Measurements from ENCODE around the gene TDRD9.
"Not testable (repeated sequence)": the region's sequence is repeated elsewhere in the genome, so short reads cannot be mapped to it uniquely, and the experiment has no call there.

Gene TDRD9

GRCh38 chr14:103925316-103925715 is 2.9 kb upstream of the TDRD9 start:
- DNase-seq (ENCODE audit: low spot score): no peak

GRCh38 chr14:103927566-103927965 is 690 bp upstream of the TDRD9 start:
- no peak for DNase-seq (ENCODE audit: low spot score)

DNA sequence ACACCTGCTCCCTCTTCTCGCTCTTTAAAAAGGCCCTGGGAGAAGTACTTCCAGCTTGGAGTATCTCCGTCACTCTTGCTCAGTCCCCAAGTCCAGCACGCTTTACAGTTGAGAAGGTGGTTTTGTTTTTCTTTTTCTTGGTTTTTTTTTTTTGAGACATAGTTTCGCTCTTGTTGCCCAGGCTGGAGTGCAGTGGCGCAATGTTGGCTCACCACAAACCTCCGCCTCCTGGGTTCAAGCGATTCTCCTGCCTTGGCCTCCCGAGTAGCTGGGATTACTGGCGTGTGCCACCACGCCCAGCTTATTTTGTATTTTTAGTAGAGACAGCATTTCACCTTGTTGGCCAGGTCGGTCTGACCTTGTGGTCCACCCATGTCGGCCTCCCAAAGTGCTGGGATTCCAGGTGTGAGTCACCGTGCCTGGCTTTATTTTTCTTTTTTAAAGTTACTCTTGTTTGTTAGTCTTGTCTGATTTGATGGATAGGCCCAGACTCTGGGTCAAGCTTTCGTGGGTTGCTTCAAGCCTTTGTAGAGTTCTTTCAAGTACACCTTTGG is 1.9 kb downstream of the TDRD9 start:
- no peak for DNase-seq (ENCODE audit: low spot score)

DNA sequence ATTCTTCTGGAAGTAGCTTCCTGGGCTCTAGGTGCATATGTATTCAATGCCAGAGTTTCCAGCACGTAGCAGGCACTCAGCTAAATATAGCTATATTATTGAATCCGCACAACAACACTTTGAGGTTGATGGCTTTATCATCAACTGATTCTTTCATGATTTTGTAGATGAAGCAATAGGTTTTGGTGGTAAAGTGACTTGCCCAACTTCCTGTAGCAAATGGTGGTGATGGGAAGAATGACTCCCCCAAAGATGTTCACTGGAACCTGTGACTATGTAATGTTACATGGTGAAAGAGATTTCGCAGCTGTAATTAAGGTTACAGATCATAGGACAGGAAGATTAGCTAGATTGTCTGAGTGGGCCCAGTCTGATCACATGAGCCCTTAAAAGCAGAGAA is 3.2 kb downstream of the TDRD9 start:
- no peak for DNase-seq (ENCODE audit: low spot score)

- no peak for DNase-seq (ENCODE audit: low spot score)
Observed at GRCh38 chr14:103932791-103933490, 4.7 kb downstream of the TDRD9 start.

GRCh38 chr14:103935102-103935501 is 6.8 kb downstream of the TDRD9 start:
- DNase-seq (ENCODE audit: low spot score): no peak

DNA sequence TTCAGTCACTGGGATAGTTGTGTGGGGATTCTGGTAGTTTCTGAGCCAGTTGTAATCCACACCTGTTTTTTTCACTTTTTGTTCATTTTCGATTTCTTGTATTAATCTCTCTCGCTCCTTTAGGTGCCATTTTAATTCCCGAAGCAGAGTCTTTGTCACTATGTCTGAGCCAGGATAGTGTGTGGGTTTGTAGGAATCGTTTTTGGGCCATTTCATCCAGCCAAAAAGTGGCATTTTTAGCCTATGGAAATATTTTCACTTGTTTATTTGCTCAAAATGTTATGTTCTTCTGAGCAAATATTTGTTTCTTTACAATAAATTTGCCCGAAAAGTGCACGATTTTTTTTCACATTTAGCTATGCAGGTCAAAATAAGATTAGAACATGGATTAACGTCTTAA is 13.2 kb downstream of the TDRD9 start:
- DNase-seq (ENCODE audit: low spot score): no peak

GRCh38 chr14:103941973-103942736 is 13.9 kb downstream of the TDRD9 start, which contains the start of gene RD3L:
RD3L (minus strand) TSS chr14:103942529; CDS start chr14:103941695, 834 bp downstream.
- no peak for DNase-seq (ENCODE audit: low spot score)

DNA sequence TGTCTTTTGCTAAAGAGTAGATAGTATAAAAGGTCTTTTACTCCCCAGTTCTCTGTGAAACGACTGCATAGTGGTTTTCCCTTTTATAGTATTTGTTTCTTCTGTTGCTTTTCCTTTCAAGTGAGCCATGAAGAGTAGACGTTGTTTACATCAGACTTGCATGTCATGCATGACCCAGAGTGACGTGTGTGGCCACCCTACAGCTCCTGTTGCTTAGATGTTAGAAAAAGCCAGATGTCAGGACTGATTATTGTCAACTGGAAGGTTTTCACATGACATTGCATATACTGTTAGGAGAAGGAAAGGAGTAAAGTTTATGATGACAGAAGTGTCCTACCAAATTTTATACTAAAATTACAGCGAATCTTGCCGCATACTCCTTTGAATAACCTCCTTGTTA is 15.4 kb downstream of the TDRD9 start:
- no peak for DNase-seq (ENCODE audit: low spot score)

DNA sequence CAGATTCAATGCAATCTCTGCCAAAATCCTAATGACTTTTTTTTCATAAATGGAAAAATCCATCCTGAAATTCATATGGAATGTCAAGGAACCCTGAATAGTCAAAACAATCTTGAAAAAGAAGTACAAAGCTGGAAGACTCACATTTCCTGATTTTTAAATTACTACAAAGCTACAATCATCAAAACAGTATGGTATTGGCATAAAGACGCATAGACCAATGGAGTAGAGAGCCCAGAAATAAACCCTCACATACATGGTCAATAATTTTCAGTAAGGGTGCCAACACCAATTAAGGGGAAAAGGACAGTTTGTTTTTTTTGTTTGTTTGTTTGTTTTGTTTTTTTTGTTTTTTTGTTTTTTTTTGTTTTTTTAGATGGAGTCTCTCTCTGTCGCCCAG is 18.7 kb downstream of the TDRD9 start:
- DNase-seq (ENCODE audit: low spot score): no peak

DNA sequence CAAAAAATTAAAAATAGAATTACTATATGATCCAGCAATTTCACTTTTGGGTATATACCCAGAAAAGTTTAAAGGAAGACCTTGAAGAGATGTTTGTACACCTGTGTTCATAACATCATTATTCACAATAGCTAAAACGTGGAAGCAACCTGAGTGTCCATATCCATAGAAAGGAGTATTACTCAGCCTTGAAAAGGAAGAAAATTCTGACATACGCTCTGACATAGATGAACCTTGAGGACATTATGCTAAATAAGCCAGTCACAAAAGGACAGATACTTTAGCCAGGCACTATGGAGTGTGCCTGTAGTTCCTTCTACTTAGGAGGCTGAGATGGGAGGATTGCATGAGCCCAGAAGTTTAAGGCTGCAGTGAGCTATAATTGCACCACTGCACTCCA is 20.2 kb downstream of the TDRD9 start:
- DNase-seq (ENCODE audit: low spot score): no peak

DNA sequence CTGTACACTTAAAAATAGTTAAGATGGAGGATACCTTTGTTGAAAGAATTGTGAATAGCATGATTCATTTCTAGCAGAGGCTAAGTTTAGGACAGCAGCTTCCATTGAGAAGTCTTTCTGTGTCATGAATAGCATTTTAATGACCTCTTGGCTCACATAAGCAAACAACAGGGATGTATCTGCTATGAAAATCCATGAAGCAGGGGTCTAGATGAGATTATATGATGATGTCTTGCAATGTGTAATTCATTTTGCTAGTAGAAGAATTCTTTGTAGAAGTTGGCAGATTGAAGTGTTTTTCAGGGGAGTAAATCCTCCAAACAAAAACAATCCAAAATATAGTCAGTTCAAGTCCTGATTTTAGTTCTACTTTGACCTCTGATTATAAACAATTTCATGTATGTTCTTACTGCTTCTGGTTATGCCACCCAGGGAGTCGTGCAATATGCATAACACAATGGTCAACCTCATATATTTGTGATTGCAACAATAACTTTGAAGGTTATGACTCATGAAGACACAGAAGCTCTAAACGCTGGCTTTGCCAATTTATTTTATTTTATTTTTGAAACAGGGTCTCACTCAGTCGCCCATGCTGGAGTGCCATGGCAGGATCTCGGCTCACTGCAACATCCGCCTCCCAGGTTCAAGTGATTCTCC is 21.0 kb downstream of the TDRD9 start:
- no peak for DNase-seq (ENCODE audit: low spot score)

- no peak for DNase-seq (ENCODE audit: low spot score)
Observed at GRCh38 chr14:103960457-103961055, 32.3 kb downstream of the TDRD9 start.

GRCh38 chr14:103961928-103962578 is 33.8 kb downstream of the TDRD9 start:
- DNase-seq (ENCODE audit: low spot score): no peak

DNA sequence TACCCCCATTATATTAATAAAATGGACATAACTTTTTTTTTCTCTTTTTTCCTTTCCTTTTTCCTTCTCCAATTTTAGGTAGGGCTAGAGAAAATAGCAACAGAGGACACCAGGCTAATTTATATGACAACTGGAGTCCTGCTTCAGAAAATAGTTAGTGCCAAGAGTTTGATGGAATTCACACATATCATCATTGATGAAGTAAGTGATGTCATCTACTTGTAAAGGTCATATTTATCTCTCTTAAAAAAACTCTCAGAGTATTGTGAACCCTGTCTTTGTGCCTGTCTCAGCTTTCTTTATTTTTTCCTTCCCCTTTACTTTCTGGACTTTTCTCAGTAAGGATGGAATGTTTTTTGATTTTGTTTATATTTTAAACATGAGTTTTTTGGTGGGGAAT is 38.4 kb downstream of the TDRD9 start:
- no peak for DNase-seq (ENCODE audit: low spot score)

DNA sequence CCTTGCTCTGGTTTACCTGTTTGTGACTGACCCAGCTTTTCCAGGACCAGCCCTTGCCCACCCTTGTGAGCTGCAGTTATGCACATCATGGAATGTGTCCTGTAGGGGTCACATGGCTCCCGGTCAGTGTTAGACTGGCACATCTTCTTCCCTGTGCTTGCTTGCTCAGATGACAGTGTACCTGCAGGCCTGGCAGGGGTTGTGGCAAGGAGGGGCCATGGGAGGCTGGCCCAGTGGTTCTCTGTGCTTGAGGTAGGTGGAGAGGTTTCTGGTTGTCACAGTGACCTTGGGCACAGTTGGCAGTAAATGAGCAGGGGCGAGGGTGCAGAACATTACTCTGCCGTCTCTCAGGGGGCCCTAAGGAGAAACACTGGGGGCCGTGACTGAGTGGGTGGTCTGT is 41.7 kb downstream of the TDRD9 start:
- DNase-seq (ENCODE audit: low spot score): no peak

DNA sequence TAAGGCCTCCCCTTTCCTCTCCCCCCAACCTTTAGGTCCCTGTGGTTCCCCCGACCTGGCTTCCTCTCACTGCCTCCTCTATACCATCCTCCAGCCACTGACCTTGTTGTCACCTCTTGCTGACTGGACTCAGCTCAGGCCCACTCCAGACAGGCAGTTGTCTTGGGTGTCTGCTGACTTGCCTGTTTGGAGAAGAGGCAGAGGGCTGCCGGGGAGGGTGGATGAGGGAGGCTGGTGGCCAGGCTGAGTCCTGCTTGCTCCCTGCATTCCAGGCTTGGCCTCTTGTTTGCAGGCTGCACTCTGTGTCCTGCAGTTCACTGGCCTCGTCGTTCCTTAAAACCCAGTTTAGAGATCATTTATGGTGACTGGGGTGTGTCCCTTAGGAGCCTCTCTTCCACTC is 45.1 kb downstream of the TDRD9 start:
- DNase-seq (ENCODE audit: low spot score): no peak

DNA sequence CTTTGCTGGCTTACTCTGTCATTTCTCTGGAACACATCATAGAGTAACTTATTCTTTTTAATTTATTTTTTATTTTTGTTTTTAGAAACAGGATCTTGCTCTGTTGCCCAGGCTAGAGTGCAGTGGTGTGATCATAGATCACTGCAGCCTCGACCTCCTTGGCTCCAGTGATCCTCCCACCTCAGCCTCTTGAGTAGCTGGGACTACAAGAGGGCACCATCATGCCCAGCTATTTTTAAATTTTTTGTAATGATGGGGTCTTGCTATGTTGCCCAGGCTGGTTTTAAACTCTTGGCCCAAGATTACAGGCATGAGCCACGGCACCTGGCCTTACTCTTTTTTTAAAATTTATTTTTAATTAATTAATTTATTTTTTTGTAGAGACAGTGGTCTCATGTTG is 46.3 kb downstream of the TDRD9 start:
- DNase-seq (ENCODE audit: low spot score): no peak

DNA sequence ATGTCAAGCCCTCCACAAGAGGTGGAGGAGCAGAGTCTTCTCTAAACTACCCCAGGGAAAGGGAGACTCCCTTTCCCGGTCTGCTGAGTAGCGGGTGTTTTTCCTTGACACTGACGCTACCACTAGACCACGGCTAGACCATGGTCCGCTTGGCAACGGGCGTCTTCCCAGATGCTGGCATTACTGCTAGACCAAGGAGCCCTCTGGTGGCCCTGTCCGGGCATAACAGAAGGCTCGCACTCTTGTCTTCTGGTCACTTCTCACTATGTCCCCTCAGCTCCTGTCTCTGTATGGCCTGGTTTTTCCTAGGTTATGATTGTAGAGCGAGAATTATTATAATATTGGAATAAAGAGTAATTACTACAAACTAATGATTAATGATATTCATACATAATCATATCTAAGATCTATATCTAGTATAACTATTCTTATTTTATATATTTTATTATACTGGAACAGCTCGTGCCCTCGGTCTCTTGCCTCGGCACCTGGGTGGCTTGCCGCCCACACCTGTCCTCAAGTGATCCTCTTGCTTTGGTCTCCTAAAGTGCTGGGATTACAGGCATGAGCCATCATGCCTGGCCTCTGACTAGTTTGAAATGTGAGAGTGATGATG is 52.5 kb downstream of the TDRD9 start:
- not testable (repeated sequence) for DNase-seq (ENCODE audit: low spot score)

DNA sequence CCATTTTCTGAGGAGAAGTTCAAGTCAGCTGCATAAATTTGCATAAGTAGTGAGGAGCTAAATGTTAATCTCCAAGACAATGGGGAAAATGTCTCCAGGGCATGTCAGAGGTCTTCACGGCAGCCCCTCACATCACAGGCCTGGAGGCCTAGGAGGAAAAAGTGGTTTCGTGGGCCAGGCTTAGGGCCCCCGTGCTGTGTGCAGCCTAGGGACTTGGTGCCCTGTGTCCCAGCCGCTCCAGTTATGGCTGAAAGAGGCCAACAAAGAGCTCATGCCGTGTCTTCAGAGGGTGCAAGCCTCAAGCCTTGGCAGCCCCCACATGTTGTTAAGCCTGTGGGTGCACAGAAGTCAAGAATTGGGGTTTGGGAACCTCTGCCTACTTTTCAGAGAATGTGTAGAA is 55.9 kb downstream of the TDRD9 start:
- DNase-seq (ENCODE audit: low spot score): no peak

DNA sequence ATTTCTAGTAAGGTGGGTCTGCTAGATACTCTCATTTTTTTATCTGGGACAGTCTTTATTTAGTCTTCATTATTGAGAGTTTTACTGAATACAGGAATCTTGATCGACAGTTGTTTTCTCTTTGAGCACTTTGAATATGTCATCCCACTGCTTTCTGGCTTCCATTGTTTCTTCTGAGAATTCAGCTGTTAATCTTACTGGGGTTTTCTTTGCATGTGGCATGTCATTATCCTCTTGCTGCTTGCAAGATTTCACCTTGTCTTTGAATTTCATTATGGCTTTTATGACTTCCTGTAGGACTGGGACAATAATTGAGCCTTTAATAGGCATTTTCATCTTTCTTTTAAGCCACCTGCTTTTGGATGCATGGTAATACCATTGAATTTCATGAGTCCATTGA is 60.8 kb downstream of the TDRD9 start:
- DNase-seq (ENCODE audit: low spot score): no peak
